GM10847 (cell line): ENCODE data around the gene HDAC4.

Experiments used
- POLR2A ChIP-seq: IDR thresholded peaks from 2 replicates; pipeline ENCODE4 v1.6.1; 2011; ENCODE audit not compliant: insufficient read length; ENCODE audit errors: extremely low read depth

Gene HDAC4

DNA sequence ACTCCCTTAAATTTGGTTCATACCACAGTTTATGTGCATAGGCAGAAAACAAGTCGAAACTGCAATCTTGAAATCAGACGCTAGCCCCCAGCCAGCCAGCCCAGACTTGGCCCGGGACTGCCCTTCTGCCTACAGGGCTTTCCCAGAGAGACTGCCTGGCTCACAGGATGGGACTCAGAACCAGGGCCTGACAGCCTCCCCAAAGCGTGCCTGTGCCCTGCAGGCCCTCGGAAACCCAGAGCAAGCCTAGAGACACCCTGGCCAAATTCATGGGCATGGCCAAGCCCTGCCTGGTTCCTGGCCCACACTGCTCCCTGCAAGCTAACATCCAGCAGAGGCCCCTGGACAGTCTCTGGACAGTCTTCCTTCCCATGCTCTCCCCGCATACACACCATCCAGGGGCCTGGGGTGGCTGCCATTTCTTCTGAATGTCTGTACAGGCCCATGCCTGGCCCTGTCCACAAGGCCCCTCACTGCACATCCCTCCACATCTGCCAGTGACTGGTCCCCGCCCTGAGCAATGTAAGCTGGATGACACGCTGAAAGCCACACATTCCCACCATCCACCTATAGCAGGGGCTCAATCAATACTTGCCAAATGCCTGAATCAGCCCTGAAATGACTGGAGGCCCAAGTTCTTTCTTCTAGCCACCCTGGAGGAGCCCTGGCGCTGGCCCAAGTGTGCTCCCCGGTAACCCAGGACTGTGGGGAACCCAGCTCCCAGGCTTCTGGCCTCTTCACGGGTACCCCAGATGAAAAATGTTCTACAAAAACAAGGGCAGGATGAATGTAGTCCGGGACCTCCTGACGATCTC is 73.1 kb downstream of the HDAC4 start:
- TF ChIP-seq POLR2A = no peak

DNA sequence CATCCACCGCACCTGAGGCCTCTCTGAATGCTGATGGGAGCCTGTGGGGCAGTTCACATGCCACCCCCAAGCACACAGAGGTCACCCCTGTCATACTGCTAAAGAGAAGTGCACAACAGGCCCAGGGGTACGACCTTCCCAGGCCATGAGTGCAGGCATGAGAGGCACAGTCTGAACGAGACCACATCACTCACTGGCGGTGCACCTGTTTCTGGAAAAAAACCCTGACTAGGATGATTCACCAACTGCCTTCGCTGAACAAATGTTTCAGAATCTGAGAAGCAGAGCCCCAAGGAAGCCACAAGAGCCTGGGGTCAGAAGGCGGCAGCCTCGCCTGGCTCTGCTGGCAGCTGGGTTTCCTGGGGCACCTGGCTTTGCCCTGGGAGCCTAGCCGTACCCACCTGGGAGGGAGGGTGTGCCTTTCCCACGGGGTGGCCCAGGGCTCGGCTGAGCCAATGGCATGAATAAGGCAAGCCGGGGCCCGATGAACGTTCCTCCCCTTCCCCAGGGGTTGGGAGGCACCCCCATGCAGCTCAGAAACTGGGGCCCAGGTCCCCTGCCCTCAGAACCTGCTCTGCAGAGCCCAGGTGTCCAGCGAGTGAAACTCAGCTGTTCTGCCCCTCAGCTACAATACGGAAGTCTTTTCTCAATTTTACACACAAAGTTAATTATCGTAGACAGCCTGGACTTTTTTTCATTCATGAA is 73.8 kb downstream of the HDAC4 start:
- TF ChIP-seq POLR2A = no peak

DNA sequence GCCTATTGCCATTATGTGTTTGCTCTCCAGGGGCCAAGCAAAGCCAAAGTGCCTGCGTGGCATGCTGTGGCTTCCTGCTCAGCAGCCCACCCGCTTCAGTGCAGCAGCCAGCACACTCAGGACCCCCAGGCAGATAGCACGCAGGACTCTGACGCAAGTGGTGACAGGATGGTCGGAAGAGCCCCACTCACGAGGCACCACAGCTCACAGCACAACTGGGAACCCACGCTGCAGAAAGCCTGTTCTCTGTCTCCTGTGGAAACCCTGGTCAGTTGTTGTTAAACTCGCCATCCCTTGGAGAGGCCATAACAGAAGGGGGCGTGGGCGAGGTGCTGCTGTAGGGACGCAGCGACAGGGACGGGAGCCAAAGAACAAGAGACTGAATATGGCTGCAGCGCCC is 76.4 kb downstream of the HDAC4 start:
- no peak for TF ChIP-seq POLR2A

DNA sequence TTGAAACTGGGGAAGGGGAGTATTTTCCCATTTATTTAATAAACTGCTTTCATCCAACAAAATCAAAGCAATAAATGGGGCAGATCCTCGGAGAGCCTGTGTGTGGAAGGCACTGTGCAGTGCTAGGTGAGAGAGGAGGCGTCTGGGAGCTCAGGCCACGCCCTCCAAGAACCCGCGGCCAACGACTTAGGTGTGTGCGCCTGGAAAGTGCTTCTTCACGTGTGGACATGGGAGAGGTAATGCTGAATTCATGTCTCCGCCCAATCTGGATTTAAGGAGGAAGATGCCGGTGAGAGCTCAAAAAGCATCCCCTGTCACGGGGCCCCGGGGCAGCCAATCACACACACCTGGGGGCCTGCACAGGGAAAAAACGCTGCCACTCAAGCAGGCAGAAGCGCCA is 77.4 kb downstream of the HDAC4 start:
- no peak for TF ChIP-seq POLR2A

GRCh38 chr2:239322416-239323086 is 78.3 kb downstream of the HDAC4 start:
- TF ChIP-seq POLR2A = no peak

DNA sequence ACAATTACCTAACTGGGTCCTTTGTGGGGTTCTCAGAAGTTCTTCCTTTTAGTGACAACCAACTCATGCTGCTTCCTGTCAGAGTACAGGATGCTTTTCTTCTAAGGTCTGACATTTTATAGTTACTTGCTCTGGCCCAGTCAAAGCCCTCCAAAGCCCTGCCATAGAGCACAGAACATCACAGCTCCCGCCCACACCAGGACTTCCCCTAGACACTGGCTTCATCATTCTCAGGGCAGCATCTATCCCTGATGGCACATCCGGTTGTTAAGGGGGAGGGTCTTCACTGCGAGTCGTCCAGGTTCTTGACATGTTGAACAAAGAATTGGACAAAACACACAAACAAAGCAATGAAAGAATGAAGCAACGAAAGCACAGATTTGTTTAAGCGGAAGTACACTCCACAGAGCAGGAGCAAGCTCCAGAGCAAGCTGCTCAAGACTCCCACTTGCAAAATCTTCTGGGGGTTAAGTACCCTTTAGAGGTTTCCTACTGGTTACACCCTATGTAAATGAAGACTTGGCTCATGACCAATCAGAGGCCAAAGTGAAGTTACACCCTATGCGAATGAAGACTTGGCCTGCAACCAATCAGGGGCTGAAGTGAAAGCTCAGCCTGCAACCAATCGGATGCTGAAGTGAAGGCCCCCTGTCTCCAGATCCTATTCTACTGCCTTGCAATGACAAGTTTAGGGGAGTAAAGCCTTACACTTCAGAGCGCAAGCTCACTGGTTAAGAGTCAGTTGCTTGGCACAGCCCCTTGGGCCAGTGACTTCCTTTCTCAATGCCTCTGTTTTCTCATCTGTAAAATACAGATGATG is 79.0 kb downstream of the HDAC4 start:
- TF ChIP-seq POLR2A = no peak

DNA sequence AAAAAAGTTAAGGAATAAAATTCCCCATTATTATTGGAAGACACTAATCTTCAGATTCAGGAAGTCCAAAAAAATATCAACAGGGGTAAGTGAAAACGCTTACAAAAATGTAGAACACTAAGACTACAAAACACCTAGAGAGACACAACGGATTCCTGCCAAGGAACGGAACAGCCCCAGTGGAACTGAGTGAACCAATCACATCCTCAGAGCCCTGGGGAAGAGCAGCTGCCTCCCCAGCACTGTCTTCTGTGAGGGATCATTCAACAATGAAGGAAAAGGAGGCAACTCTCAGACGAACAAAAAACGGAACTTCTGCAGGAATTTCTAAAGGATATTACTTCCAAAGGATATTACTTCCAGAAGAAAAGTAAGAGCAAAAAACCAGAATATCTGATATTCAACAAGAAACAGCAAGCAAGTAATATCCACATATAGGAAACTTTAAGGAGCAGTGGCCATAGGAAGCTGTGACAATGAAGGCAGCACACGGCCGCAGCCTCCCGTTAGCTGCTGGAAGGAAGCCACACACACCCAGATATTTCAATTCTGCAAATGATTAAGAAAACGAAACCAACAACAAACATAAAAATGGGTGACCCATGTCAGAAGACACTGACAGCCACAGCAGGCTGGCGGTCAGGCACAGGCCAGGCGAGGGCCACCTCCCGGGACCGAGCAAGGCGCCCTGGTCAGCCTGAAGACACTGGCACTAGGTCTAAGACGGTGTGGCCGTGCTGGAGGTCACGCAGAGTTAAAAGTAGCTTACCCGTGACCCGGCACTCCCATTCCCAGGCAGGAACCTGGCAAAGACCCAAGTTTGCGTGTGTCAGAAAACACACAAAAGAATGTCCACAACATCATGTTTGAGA is 81.8 kb downstream of the HDAC4 start:
- TF ChIP-seq POLR2A = no peak

DNA sequence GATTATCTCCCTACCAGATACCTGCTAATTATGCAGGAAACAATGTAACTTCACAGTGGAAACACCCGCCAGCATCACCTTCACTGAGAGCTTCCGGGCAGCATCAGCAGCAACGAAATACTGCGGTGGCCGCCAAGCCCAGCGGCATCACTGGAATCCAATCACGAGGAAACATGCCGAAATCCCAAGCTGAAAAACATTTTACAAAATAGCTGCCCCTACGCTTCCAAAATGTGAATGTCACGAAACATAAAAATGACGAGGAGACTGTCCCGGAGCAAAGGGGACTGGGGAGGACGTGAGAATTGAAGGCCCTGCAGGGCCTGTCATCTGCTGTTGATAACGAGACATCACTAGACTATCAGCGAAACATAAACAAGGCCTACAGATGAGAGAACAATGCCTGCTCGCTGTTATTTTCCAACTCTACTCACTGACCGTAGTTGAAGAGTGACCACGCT is 82.6 kb downstream of the HDAC4 start:
- no peak for TF ChIP-seq POLR2A

- TF ChIP-seq POLR2A = no peak
Measured at GRCh38 chr2:239316562-239317465, 84.0 kb downstream of the HDAC4 start.

GRCh38 chr2:239315308-239315707 is 85.5 kb downstream of the HDAC4 start:
- no peak for TF ChIP-seq POLR2A

DNA sequence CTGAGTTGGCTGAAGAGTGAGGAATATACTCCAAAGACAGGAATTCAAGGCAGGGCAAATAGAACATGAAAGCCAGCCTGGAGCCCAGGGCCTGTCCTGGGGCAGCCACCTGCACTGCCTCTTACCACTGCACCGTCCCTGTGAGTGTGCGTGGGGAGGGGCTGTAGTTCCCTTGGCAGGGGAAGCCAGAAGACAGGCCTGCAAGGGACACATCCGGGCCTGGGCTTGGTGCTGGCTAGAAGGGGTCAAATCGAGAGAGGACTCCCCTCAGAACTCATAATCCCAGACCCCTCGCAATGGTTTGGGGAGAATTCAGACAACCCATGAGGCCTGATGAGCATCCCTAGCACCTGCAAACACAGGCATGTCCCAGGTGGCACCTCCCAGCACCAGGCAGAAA is 87.0 kb downstream of the HDAC4 start:
- no peak for TF ChIP-seq POLR2A

DNA sequence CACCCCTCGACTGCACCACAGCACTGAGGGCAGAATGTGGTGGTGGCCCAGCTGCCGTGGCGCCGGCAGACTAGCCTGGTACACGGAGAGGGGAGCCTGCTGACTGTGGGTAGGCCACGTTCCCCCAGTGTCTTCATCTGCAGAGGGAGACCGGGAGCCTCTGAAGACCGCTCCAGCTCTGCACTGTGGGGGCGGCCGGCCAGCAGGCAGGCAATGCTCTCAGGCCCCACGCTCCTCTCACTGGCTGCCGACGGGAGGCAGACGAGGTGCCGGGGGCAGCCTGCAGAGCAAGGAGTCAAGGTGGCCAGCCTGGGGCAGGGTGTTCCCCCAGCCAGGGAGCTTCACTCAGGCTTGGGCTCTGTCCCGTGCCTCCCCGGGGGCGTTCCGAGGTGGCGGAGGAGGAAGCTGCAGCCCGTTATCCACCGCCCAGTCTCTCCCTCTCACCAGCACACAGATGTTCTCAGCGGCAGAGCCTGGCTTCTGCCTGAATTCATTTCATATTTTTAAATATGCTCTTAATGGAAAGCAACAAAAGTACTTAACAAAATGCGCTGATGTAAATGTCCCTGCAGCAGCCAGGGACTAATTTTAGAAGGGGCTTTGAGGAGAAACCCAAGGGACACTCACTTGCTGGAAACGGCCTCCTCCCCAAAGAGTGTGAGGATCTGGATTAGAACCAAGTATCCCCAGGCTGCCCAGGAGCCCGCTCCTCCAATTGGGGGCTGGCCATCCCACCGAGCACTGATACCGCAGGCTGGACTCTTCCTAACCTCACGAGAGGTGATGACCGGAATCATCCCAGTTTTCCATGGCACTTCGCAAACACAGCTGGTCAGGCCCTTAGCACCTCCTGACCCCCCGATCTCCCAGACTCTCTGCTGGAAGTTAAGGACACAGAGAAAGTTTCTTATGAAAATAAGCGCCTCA is 87.8 kb downstream of the HDAC4 start:
- TF ChIP-seq POLR2A = no peak
